RWPE2 (cell line): ENCODE data around the gene RSPRY1.

Source experiments
- ATAC-seq: fragments of 200-7000 bp; cut with Tn5 transposase; 3 replicates; pipeline ENCODE4 v1.9.1; 2021; ENCODE audit warnings: low read depth
- DNase-seq: peaks from one replicate; pipeline ENCODE4 v3.0.0-alpha.2; 2020; ENCODE audit warnings: low spot score
- H3K27ac ChIP-seq: fragments of 450-650 bp; 2 replicates; pipeline ENCODE4 v1.5.1; 2017; ENCODE audit warnings: mild to moderate bottlenecking; ENCODE audit not compliant: poor library complexity, severe bottlenecking
- H3K27me3 ChIP-seq: fragments of 250-450 bp; sonication (Bioruptor Pico); 2 replicates; pipeline ENCODE4 v1.5.1; 2021; ENCODE audit warnings: mild to moderate bottlenecking, moderate library complexity; ENCODE audit not compliant: insufficient read depth, poor library complexity, severe bottlenecking
- H3K36me3 ChIP-seq: fragments of 250-450 bp; sonication (Bioruptor Pico); 2 replicates; pipeline ENCODE4 v1.5.1; 2020; ENCODE audit warnings: low read depth, mild to moderate bottlenecking, moderate library complexity
- H3K4me1 ChIP-seq: fragments of 250-450 bp; sonication (Bioruptor Pico); 2 replicates; pipeline ENCODE4 v1.5.1; 2021; ENCODE audit warnings: mild to moderate bottlenecking, moderate library complexity; ENCODE audit not compliant: insufficient read depth, poor library complexity, severe bottlenecking
- H3K4me3 ChIP-seq: fragments of 250-450 bp; sonication (Bioruptor Pico); 2 replicates; pipeline ENCODE4 v1.5.1; 2021; ENCODE audit warnings: mild to moderate bottlenecking, moderate library complexity; ENCODE audit not compliant: severe bottlenecking
- H3K9me3 ChIP-seq: fragments of 250-450 bp; sonication (Bioruptor Pico); 2 replicates; pipeline ENCODE4 v1.5.1; 2021; ENCODE audit warnings: mild to moderate bottlenecking, moderate library complexity; ENCODE audit not compliant: severe bottlenecking
- CTCF ChIP-seq: fragments of 450-650 bp; IDR thresholded peaks from one replicate; pipeline ENCODE4 v1.5.1; 2017; ENCODE audit warnings: mild to moderate bottlenecking, moderate library complexity; ENCODE audit not compliant: poor library complexity, severe bottlenecking

Gene RSPRY1

GRCh38 chr16:57190136-57190535 lies 4.0 kb downstream of the RSPRY1 start:
- DNase-seq (no peak), ATAC-seq (no peak)
- no peak for TF ChIP-seq CTCF
- Histone ChIP-seq H3K27me3 (no peaks in the 10 kb centered on the region), H3K4me3 (no peak overlapping the region), H3K27ac (peak overlapping the region; percentile 98), H3K9me3 (no peaks in the 10 kb centered on the region), H3K4me1 (peaks cover 50% of the 10 kb centered on the region), H3K36me3 (peaks cover 9% of the 10 kb centered on the region)

DNA sequence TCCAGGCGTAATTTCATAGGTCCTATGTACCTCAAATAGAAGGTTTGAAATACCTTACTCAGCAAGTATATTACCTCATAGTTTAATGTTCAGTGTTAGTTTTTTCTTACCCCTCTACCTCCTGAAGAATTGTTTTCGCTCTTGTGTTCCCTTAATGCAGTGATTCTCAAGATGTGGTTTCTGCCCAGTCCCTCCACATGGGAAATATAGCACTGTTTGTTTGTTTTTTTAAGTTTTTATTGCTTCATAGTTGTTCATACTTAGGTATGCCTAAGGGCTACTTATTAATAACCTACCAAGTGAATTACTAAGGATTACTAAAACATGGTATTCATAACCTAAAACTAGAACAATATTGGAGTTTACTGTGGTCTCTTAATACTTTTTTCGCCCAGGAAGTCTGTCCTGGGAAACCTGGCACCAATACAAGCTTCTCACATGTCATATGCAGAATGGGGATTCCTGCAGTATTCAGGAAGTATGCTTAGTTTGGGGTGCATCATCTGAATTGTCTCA lies 5.0 kb downstream of the RSPRY1 start:
- no peaks in the 10 kb centered on the region for H3K27me3 ChIP-seq
- H3K36me3 ChIP-seq: peaks cover 9% of the 10 kb centered on the region
- DNase-seq: no peak
- H3K9me3 ChIP-seq: no peaks in the 10 kb centered on the region
- no peak for TF ChIP-seq CTCF
- H3K4me1 ChIP-seq: peaks cover 55% of the 10 kb centered on the region
- H3K4me3 ChIP-seq: no peak overlapping the region
- peak; percentile 28 for ATAC-seq
- H3K27ac ChIP-seq: peak overlapping the region; percentile 98

GRCh38 chr16:57192146-57192545 lies 6.0 kb downstream of the RSPRY1 start:
- no peak for TF ChIP-seq CTCF
- no peak overlapping the region for H3K4me3 ChIP-seq
- DNase-seq (no peak), ATAC-seq (no peak)
- H3K4me1 ChIP-seq: peaks cover 65% of the 10 kb centered on the region
- peaks cover 12% of the 10 kb centered on the region for H3K36me3 ChIP-seq
- H3K27me3 ChIP-seq: no peaks in the 10 kb centered on the region
- H3K9me3 ChIP-seq: no peaks in the 10 kb centered on the region
- peak overlapping the region; percentile 98 for H3K27ac ChIP-seq

DNA sequence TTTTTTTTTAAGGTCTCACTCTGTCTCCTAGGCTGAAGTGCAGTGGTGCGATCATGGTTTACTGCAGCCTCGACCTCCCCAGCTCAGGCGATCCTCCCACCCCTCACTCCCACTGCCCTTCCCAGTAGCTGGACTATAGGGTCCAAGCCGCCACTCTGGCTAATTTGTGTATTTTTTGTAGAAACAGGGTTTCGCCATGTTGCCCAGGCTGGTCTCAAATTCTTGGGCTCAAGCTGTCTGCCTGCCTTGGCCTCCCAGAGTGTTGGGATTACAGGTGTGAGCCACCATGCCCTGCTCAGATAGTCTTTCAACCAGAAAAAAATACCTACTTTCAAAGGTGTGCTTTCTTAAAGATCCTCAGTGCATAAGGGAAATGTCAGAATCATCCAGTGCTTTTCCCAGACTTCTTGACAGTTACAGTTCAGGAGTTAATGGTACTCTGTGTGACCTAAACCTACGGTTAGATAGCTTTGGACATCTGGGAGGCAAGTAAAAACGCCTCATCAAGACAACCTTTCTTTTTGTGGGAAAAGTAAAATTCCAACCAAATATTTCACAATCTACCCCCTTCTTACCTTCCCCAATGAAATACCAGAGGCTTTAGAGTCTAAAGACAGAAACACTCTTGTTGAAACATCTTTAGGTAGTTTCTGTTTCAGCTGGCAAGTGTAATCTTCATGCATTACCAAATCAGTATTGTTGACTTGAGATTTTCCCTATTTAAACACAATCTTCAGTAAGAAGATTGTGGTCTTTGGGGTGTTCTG lies 6.8 kb downstream of the RSPRY1 start:
- ATAC-seq (peak; percentile 12), DNase-seq (no peak)
- Histone ChIP-seq H3K27me3 (no peaks in the 10 kb centered on the region), H3K27ac (peak overlapping the region; percentile 98), H3K4me3 (no peak overlapping the region), H3K9me3 (no peaks in the 10 kb centered on the region), H3K4me1 (peaks cover 69% of the 10 kb centered on the region), H3K36me3 (peaks cover 16% of the 10 kb centered on the region)
- TF ChIP-seq CTCF: no peak

DNA sequence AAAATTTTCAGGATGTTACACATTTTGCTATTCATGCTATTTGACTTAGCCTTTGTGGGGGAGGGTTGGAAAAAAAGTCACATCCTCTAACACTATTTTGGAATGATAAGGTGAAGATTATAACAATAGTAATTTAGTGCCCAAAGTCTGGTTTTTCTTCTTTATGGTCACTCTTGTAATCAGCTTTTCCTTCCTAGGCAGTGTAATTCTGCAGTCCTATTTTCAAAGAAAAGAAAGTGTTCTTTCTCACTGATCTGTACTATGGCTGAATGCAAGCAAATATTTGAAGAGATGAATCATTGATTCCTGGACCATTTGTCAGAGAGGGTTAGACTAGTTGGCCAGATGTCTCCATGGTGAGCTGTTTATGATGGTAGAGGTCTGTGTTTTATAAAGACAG lies 8.4 kb downstream of the RSPRY1 start:
- DNase-seq: no peak
- no peaks in the 10 kb centered on the region for H3K27me3 ChIP-seq

More for the DNA sequence above, 8.4 kb downstream of the RSPRY1 start:
- peak; percentile 95 for ATAC-seq
- Histone ChIP-seq H3K27ac (peak overlapping the region; percentile 98), H3K9me3 (no peaks in the 10 kb centered on the region), H3K4me3 (no peak overlapping the region), H3K4me1 (peaks cover 69% of the 10 kb centered on the region), H3K36me3 (peaks cover 16% of the 10 kb centered on the region)
- TF ChIP-seq CTCF: no peak
